A549 (cell line): ENCODE results near the gene PIK3CA.
"Not testable (repeated sequence)": the region's sequence is repeated elsewhere in the genome, so short reads cannot be mapped to it uniquely, and the experiment has no call there.

ENCODE experiments used
- CHD2 ChIP-seq: fragments of 150-350 bp; IDR thresholded peaks from 2 replicates; pipeline ENCODE4 v1.6.1; 2014; ENCODE audit warnings: low read length; ENCODE audit not compliant: partially characterized antibody
- CHD4 ChIP-seq: fragments of 200-600 bp; sonication (generic); IDR thresholded peaks from 2 replicates; pipeline ENCODE4 v1.6.1; 2016; ENCODE audit warnings: antibody characterized with exemption, mild to moderate bottlenecking, borderline replicate concordance
- MYC ChIP-seq: IDR thresholded peaks from 2 replicates; pipeline ENCODE4 v1.6.1; 2012; ENCODE audit warnings: mild to moderate bottlenecking, inconsistent platforms, low read length, improper control_type of control experiment, borderline replicate concordance
- PHF8 ChIP-seq: fragments of 200-600 bp; sonication (generic); IDR thresholded peaks from 2 replicates; pipeline ENCODE4 v1.6.1; 2016; ENCODE audit warnings: low read depth, mild to moderate bottlenecking, antibody characterized with exemption, moderate library complexity, borderline replicate concordance
- RAD21 ChIP-seq, 2 experiments: fragments of >200 bp in 1 of 2; sonication (Bioruptor Twin) in 1 of 2; formaldehyde crosslinking in 1 of 2; IDR thresholded peaks in 1 of 2; conservative IDR thresholded peaks in 1 of 2; 2 replicates in 1 of 2; 3 replicates in 1 of 2; pipeline ENCODE4 v1.6.1; 2012 to 2018; ENCODE audit warnings: inconsistent platforms in 1 of 2
- TF ChIP-seq, protein P1 (sequence below): fragments of >200 bp; sonication (Bioruptor Twin); formaldehyde crosslinking; IDR thresholded peaks from 3 replicates; pipeline ENCODE4 v1.5.1; 2016

DNA sequence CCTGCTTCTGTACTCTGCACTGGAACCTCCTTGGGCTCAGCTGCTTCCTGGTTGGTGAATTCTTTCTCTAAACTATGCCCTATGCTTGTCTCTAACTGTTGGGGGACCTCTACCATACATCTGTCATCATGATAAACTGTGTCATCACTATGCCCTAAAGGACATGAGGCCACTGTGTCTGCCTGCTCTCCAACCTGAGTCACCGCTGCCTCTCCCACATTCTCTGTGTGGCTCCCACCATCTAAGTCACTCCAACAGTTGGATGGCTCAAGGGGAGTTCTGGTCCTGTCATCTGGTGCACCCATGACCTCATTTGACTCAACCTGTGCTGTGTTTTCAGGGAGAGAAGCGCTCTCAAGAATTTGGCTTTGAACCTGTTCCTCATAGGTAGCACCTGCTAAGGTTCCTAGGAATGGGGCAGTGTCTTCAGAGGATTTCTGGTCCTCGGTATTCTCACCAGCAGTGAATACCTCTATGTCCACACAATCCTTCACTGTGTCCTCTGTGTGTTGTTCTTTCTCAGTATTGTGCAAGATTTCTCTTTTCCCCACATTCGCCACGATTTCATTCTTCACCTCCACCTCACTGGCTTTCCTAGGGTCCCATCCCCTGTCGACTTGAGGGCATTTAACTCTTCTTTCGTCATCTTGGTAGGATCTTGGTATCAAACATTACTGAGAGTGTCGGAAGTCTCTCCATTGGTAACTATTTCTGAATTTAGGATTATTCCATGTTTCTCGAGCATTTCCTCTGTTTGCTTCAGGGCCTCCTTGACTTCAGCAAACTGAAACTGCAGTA lies 112.0 kb downstream of the PIK3CA start:
- TF ChIP-seq, protein P1, sequence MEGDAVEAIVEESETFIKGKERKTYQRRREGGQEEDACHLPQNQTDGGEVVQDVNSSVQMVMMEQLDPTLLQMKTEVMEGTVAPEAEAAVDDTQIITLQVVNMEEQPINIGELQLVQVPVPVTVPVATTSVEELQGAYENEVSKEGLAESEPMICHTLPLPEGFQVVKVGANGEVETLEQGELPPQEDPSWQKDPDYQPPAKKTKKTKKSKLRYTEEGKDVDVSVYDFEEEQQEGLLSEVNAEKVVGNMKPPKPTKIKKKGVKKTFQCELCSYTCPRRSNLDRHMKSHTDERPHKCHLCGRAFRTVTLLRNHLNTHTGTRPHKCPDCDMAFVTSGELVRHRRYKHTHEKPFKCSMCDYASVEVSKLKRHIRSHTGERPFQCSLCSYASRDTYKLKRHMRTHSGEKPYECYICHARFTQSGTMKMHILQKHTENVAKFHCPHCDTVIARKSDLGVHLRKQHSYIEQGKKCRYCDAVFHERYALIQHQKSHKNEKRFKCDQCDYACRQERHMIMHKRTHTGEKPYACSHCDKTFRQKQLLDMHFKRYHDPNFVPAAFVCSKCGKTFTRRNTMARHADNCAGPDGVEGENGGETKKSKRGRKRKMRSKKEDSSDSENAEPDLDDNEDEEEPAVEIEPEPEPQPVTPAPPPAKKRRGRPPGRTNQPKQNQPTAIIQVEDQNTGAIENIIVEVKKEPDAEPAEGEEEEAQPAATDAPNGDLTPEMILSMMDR, result not testable (repeated sequence)
- TF ChIP-seq MYC; CHD2; RAD21 (conservative IDR thresholded peaks at IDR 0.05 in 1 of 2, IDR thresholded peaks at IDR 0.05 in 1 of 2); PHF8; CHD4: not testable (repeated sequence)
